Left colon (tissue), 2 donors: ENCODE measurements around the gene DPP6. TPM values are rescaled to one million over a fixed set of nuclear protein-coding genes. Genes with fewer than 3 reads are reported as not detected.
"Not testable (repeated sequence)": the region's sequence is repeated elsewhere in the genome, so short reads cannot be mapped to it uniquely, and the experiment has no call there.

Source experiments
- ATAC-seq: fragments of 200-7000 bp; cut with Tn5 transposase; one replicate; pipeline ENCODE4 v1.9.1; 2020; ENCODE audit warnings: mild to moderate bottlenecking, moderate library complexity
- DNase-seq, 2 donors: peaks; one replicate each; pipeline ENCODE4 v3.0.0-alpha.2; 2020
- intact Hi-C, 2 donors: fragments of 100-400 bp; cut with DNase I in 1 of 2; cut with micrococcal nuclease in 1 of 2; formaldehyde crosslinking; loops; one replicate each; pipeline versions ENCODE4 v1.11.2 to v1.14.0; 2022; cut with DNase I, micrococcal nuclease
- total RNA-seq, 2 donors: library from RNA; stranded (reverse); fragmentation: NEBNext Ultra II Directional; extraction: Animal tissue kit (Norgen Biotek cat#: 25700); gene quantifications; one replicate each; pipeline ENCODE4 v1.2.1, GENCODE V29; 2021
- donor health status: DM: no; HTN: no; CAD: no.
- donor health status: DM: yes; HTN: yes; CAD: no.

The DPP6 gene
- total RNA-seq, 2 donors from 2014 or later = 0.37 to 2.9 TPM

DNA sequence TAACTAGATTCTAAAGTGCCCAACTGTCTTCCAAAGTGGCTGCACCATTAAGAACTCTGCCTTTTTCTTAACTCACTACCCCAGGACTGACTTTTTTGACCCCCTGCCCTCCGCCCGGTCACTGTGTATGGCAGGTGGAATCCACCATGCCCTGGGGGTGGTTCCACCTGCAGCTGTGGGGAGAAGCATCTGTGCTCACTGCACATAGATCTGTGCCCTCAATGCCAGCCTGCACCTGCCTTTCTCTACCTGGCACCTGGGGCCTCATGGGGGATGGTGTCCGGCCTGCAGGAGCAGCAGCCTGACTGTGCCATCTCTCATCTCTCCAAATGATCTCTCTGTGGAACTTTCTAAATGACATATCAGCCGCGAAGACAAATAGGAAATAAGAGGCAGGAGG is 597.2 kb downstream of the DPP6 start:
- DNase-seq (no peak), ATAC-seq (no peak)
- intact Hi-C loops = no loop called here

- intact Hi-C loops = no loop called here
- no peak for ATAC-seq
- DNase-seq = no peak
Observed at GRCh38 chr7:154650275-154650674, 598.1 kb downstream of the DPP6 start.

GRCh38 chr7:154651501-154651900 is 599.3 kb downstream of the DPP6 start:
- intact Hi-C loops = no loop called here
- no peak for ATAC-seq
- DNase-seq = no peak

DNA sequence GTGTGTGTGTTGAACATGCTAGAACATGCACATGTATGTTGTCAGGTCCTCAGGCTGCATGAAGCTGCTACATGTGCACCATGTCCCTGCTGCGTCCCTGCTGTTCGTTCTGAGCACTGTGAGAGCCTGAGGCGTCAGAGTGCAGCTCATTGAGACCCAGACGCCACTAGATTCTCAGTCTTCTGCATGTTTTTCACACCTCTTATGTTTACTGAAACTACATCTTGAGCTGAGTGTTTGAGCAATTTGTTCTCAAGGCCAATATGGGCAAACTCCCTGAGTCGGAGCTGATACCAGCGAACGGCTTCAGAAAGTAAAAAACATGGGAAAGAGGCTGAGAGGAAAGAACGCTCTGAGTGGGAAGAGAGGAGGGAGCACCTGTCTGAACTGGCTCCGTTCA is 600.4 kb downstream of the DPP6 start:
- intact Hi-C loops = no loop called here
- no peak for ATAC-seq
- no peak for DNase-seq

GRCh38 chr7:154653281-154653680 is 601.1 kb downstream of the DPP6 start:
- no peak for DNase-seq
- ATAC-seq = no peak
- intact Hi-C loops = no loop called here

DNA sequence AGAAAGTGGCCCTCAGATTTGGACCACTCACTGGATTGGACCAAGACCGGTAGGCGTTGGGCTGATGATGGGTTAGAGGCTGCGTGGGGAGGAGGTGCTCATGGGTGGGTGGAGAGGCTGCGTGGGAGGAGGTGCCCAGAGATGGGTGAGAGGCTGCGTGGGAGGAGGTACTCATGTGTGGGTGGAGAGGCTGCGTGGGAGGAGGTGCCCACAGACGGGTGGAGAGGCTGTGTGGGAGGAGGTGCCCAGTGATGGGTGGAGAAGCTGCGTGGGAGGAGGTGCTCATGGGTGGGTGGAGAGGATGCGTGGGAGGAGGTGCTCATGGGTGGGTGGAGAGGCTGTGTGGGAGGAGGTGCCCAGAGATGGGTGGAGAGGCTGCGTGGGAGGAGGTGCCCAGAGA is 604.4 kb downstream of the DPP6 start:
- ATAC-seq (no peak), DNase-seq (no peak)
- intact Hi-C loops = no loop called here

DNA sequence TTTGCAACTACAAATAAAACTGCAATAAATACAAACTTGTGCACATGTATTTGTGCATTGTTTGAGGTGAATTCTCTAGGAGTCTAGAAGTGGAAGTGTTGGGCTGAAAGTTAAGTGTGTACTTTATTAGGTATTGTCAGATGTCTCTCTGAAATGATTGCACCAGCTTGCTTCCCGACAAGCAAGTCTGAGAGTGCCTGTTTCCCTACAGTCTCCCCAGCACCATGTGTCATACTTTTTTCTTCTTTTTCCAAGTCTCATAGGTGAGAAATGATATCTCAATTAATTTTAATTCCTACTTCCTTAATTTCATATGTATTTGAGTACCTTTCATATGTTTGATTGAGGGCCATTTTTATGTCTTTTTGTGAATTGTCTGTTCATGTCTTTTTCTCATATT is 614.6 kb downstream of the DPP6 start:
- DNase-seq = no peak
- no peak for ATAC-seq
- intact Hi-C loops = no loop called here

- intact Hi-C loops = no loop called here
- ATAC-seq (no peak), DNase-seq (no peak)
Observed at GRCh38 chr7:154672659-154673415, 620.6 kb downstream of the DPP6 start.

DNA sequence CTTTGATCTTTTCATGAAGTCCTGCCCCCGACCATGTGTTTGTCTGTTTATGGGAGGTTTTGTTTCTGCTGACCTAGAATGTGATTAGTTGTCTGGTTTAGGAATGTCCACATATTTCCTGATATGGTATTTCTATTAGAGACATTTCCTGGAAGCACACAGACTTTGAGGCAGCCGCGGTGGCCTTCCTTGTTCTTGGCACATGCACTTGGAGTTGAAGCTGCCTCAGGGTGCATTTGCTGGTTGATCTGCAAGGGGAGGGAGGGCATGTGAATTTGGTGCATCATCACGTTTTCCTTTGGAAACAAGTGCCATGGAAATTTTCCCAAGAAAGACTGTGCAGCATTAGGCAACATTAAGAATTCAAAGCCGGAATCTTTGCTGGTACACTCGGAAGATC is 622.0 kb downstream of the DPP6 start:
- intact Hi-C loops = no loop called here
- ATAC-seq (no peak), DNase-seq (no peak)

DNA sequence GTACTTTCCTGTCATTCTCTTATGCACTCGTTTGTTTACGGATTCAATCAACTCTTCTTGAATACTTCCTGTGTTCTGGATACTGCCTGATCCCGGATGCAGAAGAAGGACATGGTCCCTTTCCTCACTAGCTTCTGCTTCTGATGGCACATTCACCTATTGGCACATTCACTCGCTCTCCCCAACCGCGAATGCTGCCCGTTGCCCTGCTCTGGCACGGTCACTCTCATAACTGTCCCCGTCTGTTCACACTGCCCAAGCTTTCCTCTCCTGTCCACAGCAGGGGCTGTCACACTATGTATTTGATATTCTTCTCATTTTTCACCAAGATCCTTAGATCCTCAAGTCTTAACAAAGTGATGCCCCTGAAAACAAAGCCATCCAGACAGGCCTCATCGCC is 623.4 kb downstream of the DPP6 start:
- intact Hi-C loops = no loop called here
- ATAC-seq (no peak), DNase-seq (no peak)

DNA sequence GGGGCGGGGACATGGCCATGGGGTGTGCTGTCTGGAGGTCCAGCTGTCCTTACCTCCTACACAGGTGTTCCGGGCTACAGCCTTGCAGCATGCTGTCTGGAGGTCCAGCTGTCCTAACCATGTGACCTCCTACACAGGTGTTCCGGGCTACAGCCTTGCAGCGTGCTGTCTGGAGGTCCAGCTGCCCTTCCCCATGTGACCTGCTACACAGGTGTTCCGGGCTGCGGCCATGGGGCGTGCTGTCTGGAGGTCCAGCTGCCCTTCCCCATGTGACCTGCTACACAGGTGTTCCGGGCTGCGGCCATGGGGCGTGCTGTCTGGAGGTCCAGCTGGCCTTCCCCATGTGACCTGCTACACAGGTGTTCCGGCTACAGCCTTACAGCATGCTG is 623.8 kb downstream of the DPP6 start:
- ATAC-seq (peak; percentile 19), DNase-seq (peak; percentile 30 to 56)
- intact Hi-C loops = not testable (repeated sequence)

GRCh38 chr7:154676422-154677073 is 624.4 kb downstream of the DPP6 start:
- intact Hi-C loops = no loop called here

DNA sequence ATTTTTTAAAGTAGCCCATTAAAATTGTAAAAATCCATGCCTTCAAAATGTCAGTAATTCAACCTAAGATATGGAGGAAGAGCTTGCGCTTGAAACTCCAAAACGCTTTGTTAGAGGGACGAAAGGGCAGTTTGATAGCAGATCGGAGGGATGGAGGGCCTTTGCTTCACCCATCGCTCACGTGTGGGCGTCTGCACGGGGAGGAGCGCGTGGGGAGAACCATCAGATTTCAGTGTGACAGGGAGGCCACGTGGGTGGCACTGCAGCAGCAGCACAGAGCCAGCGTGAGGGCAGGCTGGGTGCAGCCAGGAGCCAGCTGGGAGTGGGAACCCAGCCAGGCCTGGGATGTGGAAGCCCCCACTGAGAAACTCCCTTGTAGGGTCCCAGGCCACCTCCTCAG is 625.3 kb downstream of the DPP6 start:
- DNase-seq = no peak
- ATAC-seq = no peak
- intact Hi-C loops = no loop called here

More at GRCh38 chr7:154676422-154677073, 624.4 kb downstream of the DPP6 start:
- ATAC-seq = peak; percentile 100
- DNase-seq = peak; percentile 78 to 95

- DNase-seq, intact Hi-C loops, ATAC-seq: not testable (repeated sequence)
Observed at GRCh38 chr7:154678001-154678550, 625.9 kb downstream of the DPP6 start.

GRCh38 chr7:154679379-154680053 is 627.3 kb downstream of the DPP6 start:
- intact Hi-C loops = no loop called here
- DNase-seq (no peak), ATAC-seq (no peak)

DNA sequence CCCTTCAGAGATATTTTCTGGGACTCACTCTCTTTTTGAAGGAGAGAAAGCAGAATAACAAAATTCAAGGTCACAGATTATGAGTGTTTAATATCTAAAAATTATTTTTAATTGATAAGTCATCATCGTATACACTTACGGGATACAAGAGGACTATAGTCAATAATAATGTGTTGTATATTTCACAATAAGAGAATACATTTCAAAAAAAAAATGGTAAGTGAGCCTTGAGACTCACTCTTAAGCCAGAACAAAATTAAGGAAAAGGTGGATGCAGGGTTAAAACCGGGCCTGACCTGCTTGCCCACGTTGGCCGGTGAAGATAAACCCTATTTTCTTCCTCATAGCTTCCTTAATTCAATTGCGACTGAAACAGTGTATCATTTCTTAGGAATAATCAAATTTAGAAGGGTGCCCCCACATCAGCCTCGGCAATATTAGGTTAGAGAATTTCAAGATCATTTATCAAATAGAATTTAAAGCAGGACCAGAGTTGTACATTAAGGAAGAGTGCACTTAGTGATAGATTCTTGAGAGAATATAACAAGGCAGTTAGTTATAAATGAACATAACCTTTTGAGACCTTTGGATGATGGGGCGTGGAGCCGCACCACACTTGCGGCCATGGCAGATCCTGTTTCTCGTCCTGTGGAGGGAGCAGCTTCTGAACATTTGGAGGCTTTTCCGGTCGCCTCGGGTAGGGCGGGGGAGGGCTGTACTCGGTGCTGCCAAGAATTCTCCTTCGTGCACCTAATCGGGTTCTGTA is 628.9 kb downstream of the DPP6 start:
- intact Hi-C loops = no loop called here
- no peak for DNase-seq
- ATAC-seq = no peak

DNA sequence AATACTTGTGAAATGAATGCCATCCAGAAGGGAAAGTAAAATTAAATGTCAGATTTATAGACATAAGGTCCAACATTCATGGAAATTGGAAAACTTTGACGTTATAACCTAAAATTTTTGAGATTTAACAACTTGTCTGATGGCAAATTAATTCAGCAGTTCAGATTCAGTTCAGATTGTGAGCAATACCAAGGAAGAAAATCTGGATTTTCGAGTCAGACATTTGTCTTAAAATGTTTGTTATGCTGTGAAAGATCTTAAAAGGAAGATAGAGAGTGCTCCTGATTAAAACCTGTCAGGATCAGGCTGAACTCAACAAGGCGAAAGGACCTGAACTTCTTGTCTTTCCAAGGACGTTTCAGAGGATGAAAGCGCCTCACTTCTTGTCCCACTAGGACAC is 629.8 kb downstream of the DPP6 start:
- ATAC-seq (no peak), DNase-seq (no peak)
- intact Hi-C loops = no loop called here

DNA sequence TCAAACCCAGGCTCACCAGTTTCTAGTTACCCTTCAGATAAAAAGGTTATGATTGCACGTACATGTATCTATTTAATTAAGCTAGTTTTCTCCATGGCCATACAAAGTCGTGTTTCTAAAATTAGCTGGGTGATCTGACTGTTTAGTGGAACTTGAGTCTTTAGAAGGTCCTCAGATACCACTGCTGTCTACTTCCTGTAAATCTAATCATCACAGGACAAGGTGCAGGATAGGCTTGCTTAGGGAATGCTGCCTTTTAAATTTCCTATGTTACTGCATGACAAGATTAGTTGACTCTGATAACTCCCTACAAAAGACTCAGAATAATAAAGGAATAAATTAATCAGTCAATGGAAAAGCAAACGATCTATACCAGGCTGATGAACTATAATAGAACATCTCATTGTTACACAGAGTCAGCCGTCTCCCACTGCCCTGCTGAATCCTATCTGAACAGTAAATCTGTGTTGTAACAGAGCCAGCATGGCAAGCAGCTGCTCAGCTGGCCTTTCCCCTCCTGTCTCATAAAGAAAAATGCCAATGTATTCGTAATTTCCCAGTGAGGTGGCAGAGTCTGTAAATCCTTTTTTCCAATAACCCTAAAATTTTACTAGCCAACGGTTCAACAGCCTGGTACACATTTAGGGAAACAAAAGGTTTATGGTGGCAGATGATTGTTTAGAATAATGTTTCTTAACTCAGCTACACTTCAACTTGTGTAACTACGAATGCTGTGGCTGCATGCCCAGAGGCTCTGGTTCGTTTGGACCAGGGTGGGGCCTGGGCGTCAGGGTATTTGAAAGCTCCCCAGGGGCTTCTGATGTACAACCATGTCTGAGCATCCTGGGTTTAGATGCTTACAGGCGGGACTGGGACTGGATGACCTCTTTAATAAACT is 632.7 kb downstream of the DPP6 start:
- peak; percentile 75 to 83 for DNase-seq
- intact Hi-C loops = no loop called here
- ATAC-seq = peak; percentile 89
